K562 (cell line): ENCODE data around the gene PMPCB. TPM values are rescaled to one million over a fixed set of nuclear protein-coding genes. Genes with fewer than 3 reads are reported as not detected.

Experiments used
- BCL6 ChIP-seq: fragments of 250-450 bp; sonication (Bioruptor Pico); IDR thresholded peaks from 2 replicates; pipeline ENCODE4 v1.4.0; 2020
- CBX1 ChIP-seq: sonication (generic); IDR thresholded peaks from 2 replicates; pipeline ENCODE4 v1.6.1; 2016; ENCODE audit warnings: antibody characterized with exemption, low read depth, mild to moderate bottlenecking
- CREB1 ChIP-seq, 2 experiments: sonication (generic) in 1 of 2; formaldehyde crosslinking in 1 of 2; IDR thresholded peaks; 2 replicates each; pipeline versions ENCODE4 v1.6.1 to v1.8.0; 2012 to 2022; ENCODE audit warnings: inconsistent platforms in 1 of 2, mild to moderate bottlenecking in 1 of 2, missing genetic modification reagents in 1 of 2, moderate library complexity in 1 of 2
- KHSRP ChIP-seq: fragments of 450-650 bp; IDR thresholded peaks from 2 replicates; pipeline ENCODE4 v1.6.1; 2017
- KLF13 ChIP-seq: fragments of 450-650 bp; IDR thresholded peaks from 2 replicates; pipeline ENCODE4 v1.6.1; 2016; ENCODE audit warnings: missing genetic modification characterization, low read depth, mild to moderate bottlenecking, missing compliant biosample characterization, moderate library complexity, borderline replicate concordance
- MCM2 ChIP-seq: fragments of 450-650 bp; IDR thresholded peaks from 2 replicates; pipeline ENCODE4 v1.6.1; 2017; ENCODE audit warnings: low read depth, mild to moderate bottlenecking
- PHF21A ChIP-seq: fragments of 450-650 bp; IDR thresholded peaks from 2 replicates; pipeline ENCODE4 v1.6.1; 2017; ENCODE audit warnings: low read depth, borderline replicate concordance
- RUNX1 ChIP-seq: sonication (generic); IDR thresholded peaks from 2 replicates; pipeline ENCODE4 v1.6.1; 2016; ENCODE audit warnings: antibody characterized with exemption, low read depth
- TAL1 ChIP-seq: fragments of 450-650 bp; IDR thresholded peaks from 2 replicates; pipeline ENCODE4 v1.6.1; 2016; ENCODE audit warnings: mild to moderate bottlenecking
- TCF7L2 ChIP-seq: fragments of 150-350 bp; IDR thresholded peaks from 2 replicates; pipeline ENCODE4 v1.6.1; 2016; ENCODE audit warnings: low read depth, mild to moderate bottlenecking, low read length, moderate library complexity
- ZNF134 ChIP-seq: fragments of 250-450 bp; sonication (Bioruptor Pico); conservative IDR thresholded peaks from 2 replicates; pipeline ENCODE4 v1.4.0; 2020
- ZNF707 ChIP-seq: fragments of 250-450 bp; sonication (Bioruptor Pico); conservative IDR thresholded peaks from 2 replicates; pipeline ENCODE4 v1.8.0; 2022; ENCODE audit warnings: inconsistent platforms, mild to moderate bottlenecking, moderate library complexity
- ZNF77 ChIP-seq: fragments of 250-450 bp; sonication (Bioruptor Pico); IDR thresholded peaks from 2 replicates; pipeline ENCODE4 v1.5.0; 2020
- ZSCAN29 ChIP-seq: fragments of 450-650 bp; IDR thresholded peaks from 2 replicates; pipeline ENCODE4 v1.6.1; 2017
- polyA plus RNA-seq, 8 experiments: library from polyadenylated mRNA; depleted of rRNA in 4 of 8; stranded (reverse) in 5 of 8; unstranded in 3 of 8; fragments of >200 nt; fragmentation: Nextera tagmentation in 2 of 8; fragmentation: Illumina TruSeq in 1 of 8; extraction: Ambion mirVana in 2 of 8; extraction: Trizol in 1 of 8; gene quantifications; 2 replicates each; pipeline versions ENCODE4 v1.2.1 to v1.2.3, GENCODE V29; 2011 to 2014; ENCODE audit warnings: inconsistent platforms in 1 of 8, missing spikeins in 1 of 8
- total RNA-seq, 7 experiments: library from RNA; depleted of rRNA in 6 of 7; stranded (reverse); fragments of >200 nt in 6 of 7; fragmentation: Illumina TruSeq in 2 of 7; extraction: Trizol in 2 of 7; gene quantifications; 2 replicates each; pipeline versions ENCODE4 v1.2.1 to v1.2.3, GENCODE V29; 2011 to 2021; ENCODE audit warnings: low replicate concordance in 1 of 7
- TF ChIP-seq, protein P1 (sequence below): sonication (generic); formaldehyde crosslinking; IDR thresholded peaks from 2 replicates; pipeline ENCODE4 v1.8.0; 2022; ENCODE audit warnings: mild to moderate bottlenecking, missing genetic modification reagents
- TF ChIP-seq, protein P2 (sequence below), 2 experiments: fragments of 150-350 bp in 1 of 2; IDR thresholded peaks; 2 replicates each; pipeline ENCODE4 v1.6.1; 2012 to 2016; ENCODE audit warnings: low read depth in 2 of 2, low read length in 2 of 2, mild to moderate bottlenecking in 1 of 2, moderate library complexity in 1 of 2
- TF ChIP-seq, protein P3 (sequence below): sonication (generic); formaldehyde crosslinking; IDR thresholded peaks from 2 replicates; pipeline ENCODE4 v1.8.1; 2023; ENCODE audit warnings: mild to moderate bottlenecking, missing genetic modification reagents

PMPCB gene
- total and polyA plus RNA-seq, 9 of the 15 experiments (the other 6 are each of a cell fraction or from before 2014, with no cell fraction given), result 61.2 to 209 (median 105) TPM

DNA sequence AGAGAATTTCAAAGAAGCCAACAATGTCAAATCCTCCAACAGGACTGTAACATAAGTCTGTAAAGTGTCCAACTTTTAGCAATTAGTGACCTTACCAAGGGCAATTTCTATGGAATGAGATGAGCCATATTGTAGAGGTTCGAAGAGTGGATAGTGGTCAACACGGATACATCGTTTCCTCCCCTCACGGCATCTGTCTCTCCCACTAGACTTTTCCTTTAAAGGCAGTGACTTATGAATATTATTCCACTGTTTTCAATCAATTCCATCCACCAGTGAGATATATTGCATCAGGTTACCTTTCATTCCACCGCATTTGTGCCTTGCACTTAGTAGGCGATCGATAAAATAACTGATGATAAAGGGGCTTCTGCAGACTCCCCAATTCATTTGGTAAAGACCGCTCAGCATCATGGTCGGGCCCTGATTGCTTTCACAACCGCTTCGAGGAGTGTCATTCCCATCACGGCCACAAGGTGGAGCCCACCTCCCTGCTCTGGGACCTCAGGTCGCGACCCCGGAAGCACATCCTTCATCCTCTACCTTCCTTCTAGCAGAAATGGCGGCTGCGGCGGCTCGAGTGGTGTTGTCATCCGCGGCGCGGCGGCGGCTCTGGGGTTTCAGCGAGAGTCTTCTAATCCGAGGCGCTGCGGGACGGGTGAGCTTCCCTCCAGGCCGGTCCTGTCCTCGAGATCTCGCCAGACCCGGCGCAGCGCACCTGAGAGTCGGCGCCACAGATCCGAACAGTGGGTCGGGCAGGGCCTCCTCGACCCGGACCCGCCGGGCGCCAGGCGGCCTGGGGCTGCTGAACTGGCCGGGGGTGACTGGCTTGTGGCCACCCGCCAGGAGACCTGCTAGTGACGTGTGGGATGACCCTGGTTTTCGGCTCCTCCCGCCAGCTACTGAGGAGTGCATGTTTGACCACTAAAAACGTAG is at the start of gene PMPCB (continued):
- TF ChIP-seq, protein P1, sequence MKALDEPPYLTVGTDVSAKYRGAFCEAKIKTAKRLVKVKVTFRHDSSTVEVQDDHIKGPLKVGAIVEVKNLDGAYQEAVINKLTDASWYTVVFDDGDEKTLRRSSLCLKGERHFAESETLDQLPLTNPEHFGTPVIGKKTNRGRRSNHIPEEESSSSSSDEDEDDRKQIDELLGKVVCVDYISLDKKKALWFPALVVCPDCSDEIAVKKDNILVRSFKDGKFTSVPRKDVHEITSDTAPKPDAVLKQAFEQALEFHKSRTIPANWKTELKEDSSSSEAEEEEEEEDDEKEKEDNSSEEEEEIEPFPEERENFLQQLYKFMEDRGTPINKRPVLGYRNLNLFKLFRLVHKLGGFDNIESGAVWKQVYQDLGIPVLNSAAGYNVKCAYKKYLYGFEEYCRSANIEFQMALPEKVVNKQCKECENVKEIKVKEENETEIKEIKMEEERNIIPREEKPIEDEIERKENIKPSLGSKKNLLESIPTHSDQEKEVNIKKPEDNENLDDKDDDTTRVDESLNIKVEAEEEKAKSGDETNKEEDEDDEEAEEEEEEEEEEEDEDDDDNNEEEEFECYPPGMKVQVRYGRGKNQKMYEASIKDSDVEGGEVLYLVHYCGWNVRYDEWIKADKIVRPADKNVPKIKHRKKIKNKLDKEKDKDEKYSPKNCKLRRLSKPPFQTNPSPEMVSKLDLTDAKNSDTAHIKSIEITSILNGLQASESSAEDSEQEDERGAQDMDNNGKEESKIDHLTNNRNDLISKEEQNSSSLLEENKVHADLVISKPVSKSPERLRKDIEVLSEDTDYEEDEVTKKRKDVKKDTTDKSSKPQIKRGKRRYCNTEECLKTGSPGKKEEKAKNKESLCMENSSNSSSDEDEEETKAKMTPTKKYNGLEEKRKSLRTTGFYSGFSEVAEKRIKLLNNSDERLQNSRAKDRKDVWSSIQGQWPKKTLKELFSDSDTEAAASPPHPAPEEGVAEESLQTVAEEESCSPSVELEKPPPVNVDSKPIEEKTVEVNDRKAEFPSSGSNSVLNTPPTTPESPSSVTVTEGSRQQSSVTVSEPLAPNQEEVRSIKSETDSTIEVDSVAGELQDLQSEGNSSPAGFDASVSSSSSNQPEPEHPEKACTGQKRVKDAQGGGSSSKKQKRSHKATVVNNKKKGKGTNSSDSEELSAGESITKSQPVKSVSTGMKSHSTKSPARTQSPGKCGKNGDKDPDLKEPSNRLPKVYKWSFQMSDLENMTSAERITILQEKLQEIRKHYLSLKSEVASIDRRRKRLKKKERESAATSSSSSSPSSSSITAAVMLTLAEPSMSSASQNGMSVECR (CRISPR knock-in tag), result peak; percentile 85; the same call in 1 of the 2 replicates
- TF ChIP-seq RUNX1 (peak; percentile 2; the same call in 1 of the 2 replicates), CREB1 (IDR thresholded peaks at IDR 0.05) (no peak; the same call in 1 of the 2 replicates), CREB1 (CRISPR knock-in tag; IDR thresholded peaks at IDR 0.05) (peak; percentile 55), TCF7L2 (no peak), ZNF707 (CRISPR knock-in tag) (no peak), KHSRP (no peak), ZNF77 (no peak), BCL6 (CRISPR knock-in tag) (no peak), TAL1 (no peak), MCM2 (no peak), PHF21A (peak; percentile 57; the same call in 1 of the 2 replicates), ZNF134 (CRISPR knock-in tag) (no peak), CBX1 (peak; percentile 95), ZSCAN29 (no peak), KLF13 (tag) (no peak)
- TF ChIP-seq, protein P2, sequence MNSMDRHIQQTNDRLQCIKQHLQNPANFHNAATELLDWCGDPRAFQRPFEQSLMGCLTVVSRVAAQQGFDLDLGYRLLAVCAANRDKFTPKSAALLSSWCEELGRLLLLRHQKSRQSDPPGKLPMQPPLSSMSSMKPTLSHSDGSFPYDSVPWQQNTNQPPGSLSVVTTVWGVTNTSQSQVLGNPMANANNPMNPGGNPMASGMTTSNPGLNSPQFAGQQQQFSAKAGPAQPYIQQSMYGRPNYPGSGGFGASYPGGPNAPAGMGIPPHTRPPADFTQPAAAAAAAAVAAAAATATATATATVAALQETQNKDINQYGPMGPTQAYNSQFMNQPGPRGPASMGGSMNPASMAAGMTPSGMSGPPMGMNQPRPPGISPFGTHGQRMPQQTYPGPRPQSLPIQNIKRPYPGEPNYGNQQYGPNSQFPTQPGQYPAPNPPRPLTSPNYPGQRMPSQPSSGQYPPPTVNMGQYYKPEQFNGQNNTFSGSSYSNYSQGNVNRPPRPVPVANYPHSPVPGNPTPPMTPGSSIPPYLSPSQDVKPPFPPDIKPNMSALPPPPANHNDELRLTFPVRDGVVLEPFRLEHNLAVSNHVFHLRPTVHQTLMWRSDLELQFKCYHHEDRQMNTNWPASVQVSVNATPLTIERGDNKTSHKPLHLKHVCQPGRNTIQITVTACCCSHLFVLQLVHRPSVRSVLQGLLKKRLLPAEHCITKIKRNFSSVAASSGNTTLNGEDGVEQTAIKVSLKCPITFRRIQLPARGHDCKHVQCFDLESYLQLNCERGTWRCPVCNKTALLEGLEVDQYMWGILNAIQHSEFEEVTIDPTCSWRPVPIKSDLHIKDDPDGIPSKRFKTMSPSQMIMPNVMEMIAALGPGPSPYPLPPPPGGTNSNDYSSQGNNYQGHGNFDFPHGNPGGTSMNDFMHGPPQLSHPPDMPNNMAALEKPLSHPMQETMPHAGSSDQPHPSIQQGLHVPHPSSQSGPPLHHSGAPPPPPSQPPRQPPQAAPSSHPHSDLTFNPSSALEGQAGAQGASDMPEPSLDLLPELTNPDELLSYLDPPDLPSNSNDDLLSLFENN (IDR thresholded peaks at IDR 0.05; ENCODE audit: low read depth in 2 of 2, low read length in 2 of 2), result no peak
- TF ChIP-seq, protein P3, sequence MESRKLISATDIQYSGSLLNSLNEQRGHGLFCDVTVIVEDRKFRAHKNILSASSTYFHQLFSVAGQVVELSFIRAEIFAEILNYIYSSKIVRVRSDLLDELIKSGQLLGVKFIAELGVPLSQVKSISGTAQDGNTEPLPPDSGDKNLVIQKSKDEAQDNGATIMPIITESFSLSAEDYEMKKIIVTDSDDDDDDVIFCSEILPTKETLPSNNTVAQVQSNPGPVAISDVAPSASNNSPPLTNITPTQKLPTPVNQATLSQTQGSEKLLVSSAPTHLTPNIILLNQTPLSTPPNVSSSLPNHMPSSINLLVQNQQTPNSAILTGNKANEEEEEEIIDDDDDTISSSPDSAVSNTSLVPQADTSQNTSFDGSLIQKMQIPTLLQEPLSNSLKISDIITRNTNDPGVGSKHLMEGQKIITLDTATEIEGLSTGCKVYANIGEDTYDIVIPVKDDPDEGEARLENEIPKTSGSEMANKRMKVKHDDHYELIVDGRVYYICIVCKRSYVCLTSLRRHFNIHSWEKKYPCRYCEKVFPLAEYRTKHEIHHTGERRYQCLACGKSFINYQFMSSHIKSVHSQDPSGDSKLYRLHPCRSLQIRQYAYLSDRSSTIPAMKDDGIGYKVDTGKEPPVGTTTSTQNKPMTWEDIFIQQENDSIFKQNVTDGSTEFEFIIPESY (CRISPR knock-in tag), result no peak; the same call in 1 of the 2 replicates
